22Rv1 (cell line): ENCODE results near the gene LRRTM4.

Experiments used
- H3K27ac ChIP-seq: fragments of 450-650 bp; 2 replicates; pipeline ENCODE4 v1.5.1; 2017
- CTCF ChIP-seq: fragments of 450-650 bp; IDR thresholded peaks from 2 replicates; pipeline ENCODE4 v1.5.1; 2017; ENCODE audit warnings: mild to moderate bottlenecking
- ZFX ChIP-seq: fragments of 450-650 bp; IDR thresholded peaks from 2 replicates; pipeline ENCODE4 v1.6.1; 2017; ENCODE audit warnings: antibody characterized with exemption, borderline replicate concordance

Gene LRRTM4

DNA sequence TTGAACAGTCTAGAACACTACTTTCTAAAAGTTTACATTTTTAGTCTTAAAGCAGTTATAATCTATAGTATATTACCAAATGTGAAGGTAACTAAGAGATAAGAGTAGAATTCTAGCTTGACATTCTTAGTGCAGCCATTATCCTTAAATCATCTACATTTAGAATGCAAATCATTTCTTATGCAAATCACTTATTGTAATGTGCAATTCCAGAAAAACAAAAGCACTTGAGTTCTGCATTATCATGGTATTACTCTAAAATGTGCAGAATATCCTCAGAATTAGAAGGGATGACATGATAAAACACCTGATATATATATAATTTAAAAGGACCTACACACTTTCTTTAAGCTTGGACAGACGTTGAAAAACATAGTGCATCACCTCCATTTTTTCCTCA, 712 bp upstream of the LRRTM4 start:
- no peak for TF ChIP-seq CTCF
- TF ChIP-seq ZFX: no peak
- H3K27ac ChIP-seq: no peak overlapping the region

- H3K27ac ChIP-seq: no peak overlapping the region
These were observed 656 bp downstream of the LRRTM4 start for GRCh38 chr2:77521548-77521891.

GRCh38 chr2:77520641-77521547, 1.3 kb downstream of the LRRTM4 start:
- H3K27ac ChIP-seq: no peak overlapping the region
- no peak for TF ChIP-seq CTCF
- no peak for TF ChIP-seq ZFX

More at GRCh38 chr2:77521548-77521891, 656 bp downstream of the LRRTM4 start:
- TF ChIP-seq CTCF (no peak), ZFX (no peak)

GRCh38 chr2:77519888-77520506, 2.2 kb downstream of the LRRTM4 start:
- TF ChIP-seq CTCF (no peak), ZFX (no peak)
- no peak overlapping the region for H3K27ac ChIP-seq

- no peak for TF ChIP-seq CTCF
- no peak overlapping the region for H3K27ac ChIP-seq
These were observed 2.9 kb downstream of the LRRTM4 start for GRCh38 chr2:77519164-77519887.

DNA sequence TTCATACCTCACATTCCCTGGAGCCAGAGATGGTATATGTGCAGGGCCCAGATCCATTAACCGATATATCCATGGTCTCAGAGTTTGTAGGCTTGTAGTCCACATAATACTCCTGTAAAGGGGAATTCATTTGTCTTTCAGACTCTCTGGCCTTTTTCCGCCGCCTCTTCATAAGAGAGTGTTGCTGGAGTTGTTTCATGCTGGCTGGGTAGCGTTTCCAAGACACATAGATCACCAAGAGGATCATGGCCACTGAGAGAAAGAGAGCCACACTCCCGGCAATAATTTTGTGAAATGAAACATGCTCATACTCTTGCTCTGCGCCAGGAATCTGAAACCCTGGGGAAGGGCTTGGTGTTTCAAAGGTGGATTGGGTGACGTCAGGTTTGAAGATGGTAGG, 3.9 kb downstream of the LRRTM4 start:
- TF ChIP-seq ZFX (no peak), CTCF (no peak)
- no peak overlapping the region for H3K27ac ChIP-seq

DNA sequence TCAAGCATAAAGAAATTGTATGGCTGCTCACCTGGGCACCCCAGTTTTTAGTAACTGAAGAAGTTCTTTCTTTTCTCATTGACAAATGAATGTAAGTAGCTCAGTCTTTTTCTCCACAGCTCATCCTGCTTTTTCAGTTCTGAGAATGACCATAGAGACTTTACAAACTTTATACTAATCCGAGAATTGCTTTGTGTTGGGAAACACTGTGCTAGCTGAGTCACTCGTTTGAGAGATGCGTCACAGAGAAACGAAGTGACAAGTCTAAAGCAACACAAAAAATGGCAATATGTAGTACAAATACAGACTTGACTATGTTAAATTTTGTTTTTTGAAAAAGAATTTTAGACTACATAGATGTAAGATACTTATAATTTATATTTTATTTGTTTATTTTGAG, 9.0 kb downstream of the LRRTM4 start:
- H3K27ac ChIP-seq: no peak overlapping the region
- TF ChIP-seq CTCF (no peak), ZFX (no peak)
